ENCODE data around the gene TCF7L1.

TCF7L1 gene

GRCh38 chr2:85135660-85135914, 2.4 kb downstream of the TCF7L1 start:
- Histone ChIP-seq H4K20me1 (ENCODE audit: insufficient read depth, low read length, poor library complexity, severe bottlenecking) (no peaks in the 10 kb centered on the region), H3K9me2 (replicated peaks; ENCODE audit: low read depth, low read length) (no peaks in the 10 kb centered on the region), H3K4me3 (ENCODE audit: low read length, poor library complexity, severe bottlenecking) (no peak overlapping the region), H3K4me1 (ENCODE audit: insufficient read depth, low read length, poor library complexity, severe bottlenecking) (no peaks in the 10 kb centered on the region), H3K27me3 (ENCODE audit: insufficient read depth, low read length, poor library complexity, severe bottlenecking) (no peaks in the 10 kb centered on the region), H2AFZ (ENCODE audit: low read length) (no peak overlapping the region), H3K9ac (ENCODE audit: low read depth, low read length, poor library complexity, severe bottlenecking) (no peak overlapping the region), H3F3A (ENCODE audit: low read depth) (no peaks in the 10 kb centered on the region), H3K4me2 (ENCODE audit: low read depth, low read length, poor library complexity, severe bottlenecking) (no peak overlapping the region), H3K79me2 (ENCODE audit: insufficient read depth, low read length) (no peaks in the 10 kb centered on the region), H3K9me3 (ENCODE audit: insufficient read depth, low read depth, low read length) (no peaks in the 10 kb centered on the region), H3K36me3 (ENCODE audit: insufficient read depth, low read length) (no peaks in the 10 kb centered on the region)
- TF ChIP-seq EZH2phosphoT487 (IDR thresholded peaks at IDR 0.05; ENCODE audit: borderline replicate concordance) (no peak), CTCF (conservative IDR thresholded peaks at IDR 0.05; ENCODE audit: low read length) (no peak)

- H3K4me2 ChIP-seq (ENCODE audit: low read depth, low read length, poor library complexity, severe bottlenecking): no peak overlapping the region
- no peaks in the 10 kb centered on the region for H3K27me3 ChIP-seq (ENCODE audit: insufficient read depth, low read length, poor library complexity, severe bottlenecking)
- H3F3A ChIP-seq (ENCODE audit: low read depth): no peaks in the 10 kb centered on the region
- no peaks in the 10 kb centered on the region for H3K4me1 ChIP-seq (ENCODE audit: insufficient read depth, low read length, poor library complexity, severe bottlenecking)
- no peaks in the 10 kb centered on the region for H3K79me2 ChIP-seq (ENCODE audit: insufficient read depth, low read length)
- no peaks in the 10 kb centered on the region for H4K20me1 ChIP-seq (ENCODE audit: insufficient read depth, low read length, poor library complexity, severe bottlenecking)
- no peak overlapping the region for H2AFZ ChIP-seq (ENCODE audit: low read length)
- H3K9me2 ChIP-seq (replicated peaks; ENCODE audit: low read depth, low read length): no peaks in the 10 kb centered on the region
- no peak overlapping the region for H3K9ac ChIP-seq (ENCODE audit: low read depth, low read length, poor library complexity, severe bottlenecking)
- H3K4me3 ChIP-seq (ENCODE audit: low read length, poor library complexity, severe bottlenecking): no peak overlapping the region
- H3K36me3 ChIP-seq (ENCODE audit: insufficient read depth, low read length): no peaks in the 10 kb centered on the region
- no peaks in the 10 kb centered on the region for H3K9me3 ChIP-seq (ENCODE audit: insufficient read depth, low read depth, low read length)
- TF ChIP-seq EZH2phosphoT487 (IDR thresholded peaks at IDR 0.05; ENCODE audit: borderline replicate concordance) (no peak), CTCF (conservative IDR thresholded peaks at IDR 0.05; ENCODE audit: low read length) (no peak)
Measured at GRCh38 chr2:85137156-85137555, 4.0 kb downstream of the TCF7L1 start.

DNA sequence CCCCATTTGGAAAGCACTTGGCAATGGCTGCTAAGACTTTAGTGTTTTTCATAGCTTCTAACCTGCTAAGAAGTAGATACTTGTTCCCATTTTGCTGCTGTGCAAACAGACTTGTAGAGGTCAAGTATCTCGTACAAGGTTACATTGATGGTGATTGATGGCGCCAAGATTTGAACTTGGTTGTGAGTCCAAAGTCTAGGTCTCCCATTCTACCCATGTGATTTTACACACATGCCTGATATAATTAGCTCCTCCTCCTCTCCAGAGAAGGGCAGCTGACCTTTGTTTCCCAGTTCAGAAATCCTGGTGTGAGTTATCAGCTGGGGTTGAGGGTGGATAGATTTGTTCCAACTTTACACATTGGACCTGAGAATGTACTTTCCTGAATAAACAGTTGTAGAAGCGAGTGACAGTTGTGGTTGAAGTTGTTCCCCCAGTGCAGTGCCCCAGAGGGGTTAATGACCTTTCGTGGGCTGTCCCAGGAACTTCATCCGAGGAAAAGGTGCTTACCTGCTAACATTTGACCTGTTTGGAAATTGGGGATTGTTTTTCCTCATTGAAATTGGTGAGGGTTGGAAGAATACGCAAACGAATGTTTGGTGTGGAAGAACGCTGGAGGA, 10.4 kb downstream of the TCF7L1 start:
- Histone ChIP-seq H3F3A (ENCODE audit: low read depth) (no peaks in the 10 kb centered on the region), H3K79me2 (ENCODE audit: insufficient read depth, low read length) (no peaks in the 10 kb centered on the region), H3K4me2 (ENCODE audit: low read depth, low read length, poor library complexity, severe bottlenecking) (no peak overlapping the region), H3K9me3 (ENCODE audit: insufficient read depth, low read depth, low read length) (no peaks in the 10 kb centered on the region), H2AFZ (ENCODE audit: low read length) (no peak overlapping the region), H3K4me1 (ENCODE audit: insufficient read depth, low read length, poor library complexity, severe bottlenecking) (no peaks in the 10 kb centered on the region), H4K20me1 (ENCODE audit: insufficient read depth, low read length, poor library complexity, severe bottlenecking) (no peaks in the 10 kb centered on the region), H3K4me3 (ENCODE audit: low read length, poor library complexity, severe bottlenecking) (no peak overlapping the region), H3K27me3 (ENCODE audit: insufficient read depth, low read length, poor library complexity, severe bottlenecking) (no peaks in the 10 kb centered on the region), H3K9me2 (replicated peaks; ENCODE audit: low read depth, low read length) (no peaks in the 10 kb centered on the region), H3K9ac (ENCODE audit: low read depth, low read length, poor library complexity, severe bottlenecking) (no peak overlapping the region), H3K36me3 (ENCODE audit: insufficient read depth, low read length) (no peaks in the 10 kb centered on the region)
- TF ChIP-seq EZH2phosphoT487 (IDR thresholded peaks at IDR 0.05; ENCODE audit: borderline replicate concordance): no peak
- TF ChIP-seq CTCF (conservative IDR thresholded peaks at IDR 0.05; ENCODE audit: low read length): no peak
